ENCODE data around the gene TYRO3.

- TF ChIP-seq CTCF (IDR thresholded peaks at IDR 0.05; ENCODE audit: poor library complexity), result no peak
- TF ChIP-seq EZH2phosphoT487 (IDR thresholded peaks at IDR 0.05; ENCODE audit: low read depth, severe bottlenecking, unreplicated experiment), result no peak
Observed at GRCh38 chr15:41554343-41554742, 4.7 kb upstream of the TYRO3 start.

All from hepatocyte (in vitro differentiated cells).